GM18511 (cell line): ENCODE results near the gene NUMBL.
"Not testable (repeated sequence)": the region's sequence is repeated elsewhere in the genome, so short reads cannot be mapped to it uniquely, and the experiment has no call there.

Experiments used
- ATAC-seq: cut with Tn5 transposase; IDR thresholded peaks from one replicate; pipeline ENCODE4 v1.9.1; 2021; ENCODE audit warnings: mild to moderate bottlenecking, moderate library complexity; ENCODE audit not compliant: unreplicated experiment

NUMBL gene

GRCh38 chr19:40668991-40669614 lies 21.3 kb downstream of the NUMBL start:
- no peak for ATAC-seq

- no peak for ATAC-seq
Observed at GRCh38 chr19:40667602-40668001, 22.8 kb downstream of the NUMBL start.

GRCh38 chr19:40666803-40667438 lies 23.5 kb downstream of the NUMBL start:
- ATAC-seq: no peak

- ATAC-seq: no peak
Observed at GRCh38 chr19:40663695-40664692, 26.5 kb downstream of the NUMBL start.

- ATAC-seq: peak; percentile 93
Observed at GRCh38 chr19:40662925-40663694, 27.3 kb downstream of the NUMBL start.

- no peak for ATAC-seq
Observed at GRCh38 chr19:40661616-40662015, 28.8 kb downstream of the NUMBL start.

- ATAC-seq: no peak
Observed at GRCh38 chr19:40659566-40659965, 30.9 kb downstream of the NUMBL start.

GRCh38 chr19:40659116-40659515 lies 31.3 kb downstream of the NUMBL start:
- ATAC-seq: no peak

GRCh38 chr19:40658031-40658430 lies 32.4 kb downstream of the NUMBL start:
- no peak for ATAC-seq

- ATAC-seq: not testable (repeated sequence)
Observed at GRCh38 chr19:40655684-40656083, 34.8 kb downstream of the NUMBL start.

GRCh38 chr19:40652303-40652702 lies 38.1 kb downstream of the NUMBL start:
- not testable (repeated sequence) for ATAC-seq

GRCh38 chr19:40650749-40651305 lies 39.6 kb downstream of the NUMBL start:
- no peak for ATAC-seq

- ATAC-seq: not testable (repeated sequence)
Observed at GRCh38 chr19:40649903-40650675, 40.4 kb downstream of the NUMBL start.

GRCh38 chr19:40646743-40647254 lies 43.7 kb downstream of the NUMBL start:
- no peak for ATAC-seq

GRCh38 chr19:40642757-40643305 lies 47.6 kb downstream of the NUMBL start:
- ATAC-seq: no peak

- ATAC-seq: no peak
Observed at GRCh38 chr19:40642051-40642706, 48.3 kb downstream of the NUMBL start.

GRCh38 chr19:40641281-40641680 lies 49.2 kb downstream of the NUMBL start:
- no peak for ATAC-seq

GRCh38 chr19:40640744-40641143 lies 49.7 kb downstream of the NUMBL start:
- ATAC-seq: no peak

- no peak for ATAC-seq
Observed at GRCh38 chr19:40639638-40639982, 50.8 kb downstream of the NUMBL start.
